ENCODE data around the gene ALKBH7.

DNA sequence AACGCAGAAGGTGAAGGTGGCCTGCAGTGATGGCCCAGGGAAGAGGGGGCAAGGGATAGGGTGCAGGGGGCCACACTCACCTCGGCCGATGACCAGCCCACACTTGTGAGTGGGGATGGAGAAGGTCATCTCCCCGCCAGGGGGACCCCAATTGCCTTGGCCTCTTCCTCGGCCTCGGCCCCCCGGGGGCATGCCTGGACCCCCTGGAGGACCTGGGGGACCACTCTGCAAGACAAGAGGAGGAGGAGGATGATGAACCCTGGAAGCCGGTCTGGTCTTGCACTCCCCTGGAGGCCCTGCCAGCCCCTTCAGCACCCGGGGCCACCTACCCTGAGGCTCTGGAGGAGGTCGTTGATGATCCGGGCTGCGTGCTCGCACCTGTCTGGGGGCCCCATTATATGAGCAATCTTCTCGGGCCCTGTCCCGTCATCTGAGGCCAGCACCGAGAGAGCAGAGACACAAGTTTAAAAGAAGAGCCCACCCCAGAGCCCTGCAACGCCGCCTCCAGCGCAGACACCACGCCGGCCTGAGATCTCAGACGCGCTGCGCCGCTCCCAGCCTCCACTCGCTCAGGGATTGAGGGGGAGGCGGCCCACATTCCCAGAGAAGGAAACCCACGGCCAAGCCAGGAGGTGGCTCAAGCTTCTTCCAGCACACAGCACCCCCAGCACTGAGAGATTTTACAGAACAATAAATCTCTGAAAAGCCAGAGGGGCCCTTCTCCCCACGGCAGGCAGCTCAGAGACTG is 44.2 kb downstream of the ALKBH7 start:
- TF ChIP-seq, protein P1, sequence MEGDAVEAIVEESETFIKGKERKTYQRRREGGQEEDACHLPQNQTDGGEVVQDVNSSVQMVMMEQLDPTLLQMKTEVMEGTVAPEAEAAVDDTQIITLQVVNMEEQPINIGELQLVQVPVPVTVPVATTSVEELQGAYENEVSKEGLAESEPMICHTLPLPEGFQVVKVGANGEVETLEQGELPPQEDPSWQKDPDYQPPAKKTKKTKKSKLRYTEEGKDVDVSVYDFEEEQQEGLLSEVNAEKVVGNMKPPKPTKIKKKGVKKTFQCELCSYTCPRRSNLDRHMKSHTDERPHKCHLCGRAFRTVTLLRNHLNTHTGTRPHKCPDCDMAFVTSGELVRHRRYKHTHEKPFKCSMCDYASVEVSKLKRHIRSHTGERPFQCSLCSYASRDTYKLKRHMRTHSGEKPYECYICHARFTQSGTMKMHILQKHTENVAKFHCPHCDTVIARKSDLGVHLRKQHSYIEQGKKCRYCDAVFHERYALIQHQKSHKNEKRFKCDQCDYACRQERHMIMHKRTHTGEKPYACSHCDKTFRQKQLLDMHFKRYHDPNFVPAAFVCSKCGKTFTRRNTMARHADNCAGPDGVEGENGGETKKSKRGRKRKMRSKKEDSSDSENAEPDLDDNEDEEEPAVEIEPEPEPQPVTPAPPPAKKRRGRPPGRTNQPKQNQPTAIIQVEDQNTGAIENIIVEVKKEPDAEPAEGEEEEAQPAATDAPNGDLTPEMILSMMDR (IDR thresholded peaks at IDR 0.05): no peak
- no peak for TF ChIP-seq POLR2A (IDR thresholded peaks at IDR 0.05; ENCODE audit: low read depth)
- TF ChIP-seq EP300 (IDR thresholded peaks at IDR 0.05): no peak
